ENCODE data around the gene ZNF346.

DNA sequence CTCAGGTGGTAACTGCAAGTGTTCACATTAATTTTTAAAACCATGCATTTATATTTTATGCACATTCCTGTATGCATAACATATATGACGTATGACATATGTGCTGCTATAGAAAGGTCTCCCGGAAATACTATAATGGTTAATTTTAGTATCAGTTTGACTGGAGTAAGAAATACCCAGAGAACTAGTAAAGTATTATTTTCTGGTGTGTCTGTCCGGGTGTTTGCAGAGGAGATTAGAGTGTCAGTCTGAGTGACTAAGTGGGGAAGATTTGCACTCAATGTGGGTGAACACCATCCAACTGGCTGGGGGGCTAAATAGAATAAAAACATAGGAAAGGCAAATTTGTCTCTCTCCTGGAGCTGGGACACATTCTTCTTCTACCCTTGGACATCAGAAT is 42.8 kb upstream of the ZNF346 start:
- TF ChIP-seq YY1 (IDR thresholded peaks at IDR 0.05; ENCODE audit: low read depth) (no peak), TAF1 (IDR thresholded peaks at IDR 0.05; ENCODE audit: low read depth) (no peak), RAD21 (IDR thresholded peaks at IDR 0.05; ENCODE audit: low read depth) (no peak), CEBPB (IDR thresholded peaks at IDR 0.05) (no peak), EP300 (IDR thresholded peaks at IDR 0.05; ENCODE audit: borderline replicate concordance) (no peak)
